GM18505 (cell line): Measurements from ENCODE around the gene WASF3.

Source experiments
- ATAC-seq: cut with Tn5 transposase; IDR thresholded peaks from one replicate; pipeline ENCODE4 v1.9.1; 2021; ENCODE audit not compliant: unreplicated experiment
- POLR2A ChIP-seq: IDR thresholded peaks from 4 replicates; pipeline ENCODE4 v1.6.1; 2011; ENCODE audit warnings: borderline replicate concordance; ENCODE audit not compliant: insufficient read depth, insufficient read length; ENCODE audit errors: extremely low read depth

The WASF3 gene, protein sequence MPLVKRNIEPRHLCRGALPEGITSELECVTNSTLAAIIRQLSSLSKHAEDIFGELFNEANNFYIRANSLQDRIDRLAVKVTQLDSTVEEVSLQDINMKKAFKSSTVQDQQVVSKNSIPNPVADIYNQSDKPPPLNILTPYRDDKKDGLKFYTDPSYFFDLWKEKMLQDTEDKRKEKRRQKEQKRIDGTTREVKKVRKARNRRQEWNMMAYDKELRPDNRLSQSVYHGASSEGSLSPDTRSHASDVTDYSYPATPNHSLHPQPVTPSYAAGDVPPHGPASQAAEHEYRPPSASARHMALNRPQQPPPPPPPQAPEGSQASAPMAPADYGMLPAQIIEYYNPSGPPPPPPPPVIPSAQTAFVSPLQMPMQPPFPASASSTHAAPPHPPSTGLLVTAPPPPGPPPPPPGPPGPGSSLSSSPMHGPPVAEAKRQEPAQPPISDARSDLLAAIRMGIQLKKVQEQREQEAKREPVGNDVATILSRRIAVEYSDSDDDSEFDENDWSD

DNA sequence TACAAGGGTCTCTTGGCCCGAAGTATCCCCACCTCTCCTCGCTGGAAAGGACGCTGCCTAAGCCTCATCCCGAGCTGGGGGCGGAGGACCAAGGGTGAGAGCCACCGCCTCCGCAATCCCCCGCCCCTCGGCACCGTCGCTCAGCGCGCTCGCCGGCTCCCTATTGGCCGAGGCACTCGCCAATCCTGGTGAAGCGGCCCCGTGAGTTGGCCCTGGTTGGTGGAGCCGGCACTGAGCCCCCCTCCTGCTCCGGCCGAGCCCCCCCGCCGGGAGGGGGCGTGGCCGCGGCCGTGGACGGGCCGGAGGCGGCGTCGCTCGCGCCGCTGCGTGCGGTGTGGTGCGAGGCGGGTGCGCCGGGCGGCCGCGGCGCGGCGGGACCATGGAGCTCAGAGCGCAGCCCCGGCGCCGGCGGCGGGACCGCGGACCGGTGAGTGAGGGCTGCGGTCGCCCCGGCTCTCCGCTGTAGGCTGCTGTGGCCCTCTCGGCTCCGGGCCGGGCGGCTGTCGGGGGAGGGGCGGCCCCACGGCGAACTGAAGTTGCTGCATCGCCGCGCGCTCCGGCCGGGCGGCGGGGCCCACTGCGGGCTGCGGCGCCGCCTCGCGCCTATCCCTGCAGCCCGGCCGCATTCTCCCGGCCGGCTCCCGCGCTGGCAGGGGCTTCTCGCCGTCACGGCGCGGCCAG, at the start of gene WASF3:
Gene WASF3, plus strand, starts transcription at position 291 of the 681 bp plus-strand sequence. CDS start 84,588 bp downstream, outside the sequence.
- ATAC-seq, result peak; percentile 91
- no peak for TF ChIP-seq POLR2A

- TF ChIP-seq POLR2A, result no peak
- ATAC-seq, result no peak
These were observed 48.6 kb upstream of the WASF3 start for GRCh38 chr13:26508885-26509284.

DNA sequence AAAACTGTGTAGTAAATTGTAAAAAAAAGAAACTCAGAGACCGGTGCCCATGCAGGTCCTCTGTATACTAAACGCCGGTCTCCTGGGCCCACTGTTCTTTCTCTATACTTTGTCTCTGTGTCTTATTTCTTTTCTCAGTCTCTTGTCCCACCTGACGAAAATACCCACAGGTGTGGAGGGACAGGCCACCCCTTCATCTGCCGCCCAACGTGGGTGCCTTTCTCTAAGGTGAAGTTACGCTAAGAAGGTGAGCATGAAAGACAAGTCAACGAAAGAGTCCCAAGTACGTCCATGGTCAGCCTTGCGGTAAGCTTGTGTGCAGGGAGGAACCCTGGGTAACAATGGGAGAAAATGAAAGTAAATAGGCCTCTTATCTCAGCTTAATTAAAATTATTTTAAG, 48.0 kb upstream of the WASF3 start:
- ATAC-seq, result no peak
- TF ChIP-seq POLR2A, result no peak

DNA sequence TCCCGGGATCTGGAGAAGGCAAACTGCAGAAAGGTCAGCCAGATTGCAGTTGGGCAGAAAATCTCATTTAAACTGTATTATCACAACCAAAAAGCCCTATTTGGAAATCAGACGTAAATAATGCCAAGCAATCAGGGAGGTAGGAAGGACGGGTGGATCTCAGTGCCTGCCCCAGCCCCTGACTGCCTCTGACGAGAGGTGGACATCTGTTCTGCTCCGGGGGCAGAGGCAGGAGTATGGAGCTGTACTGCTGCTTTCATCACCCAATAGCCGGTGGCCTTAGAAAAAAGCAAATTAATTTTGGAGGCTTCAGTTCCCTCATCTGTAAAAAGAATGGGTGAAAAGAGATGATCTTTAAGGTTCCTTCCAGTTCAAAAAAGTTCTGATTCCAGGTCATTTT, 43.6 kb upstream of the WASF3 start:
- no peak for TF ChIP-seq POLR2A
- no peak for ATAC-seq

DNA sequence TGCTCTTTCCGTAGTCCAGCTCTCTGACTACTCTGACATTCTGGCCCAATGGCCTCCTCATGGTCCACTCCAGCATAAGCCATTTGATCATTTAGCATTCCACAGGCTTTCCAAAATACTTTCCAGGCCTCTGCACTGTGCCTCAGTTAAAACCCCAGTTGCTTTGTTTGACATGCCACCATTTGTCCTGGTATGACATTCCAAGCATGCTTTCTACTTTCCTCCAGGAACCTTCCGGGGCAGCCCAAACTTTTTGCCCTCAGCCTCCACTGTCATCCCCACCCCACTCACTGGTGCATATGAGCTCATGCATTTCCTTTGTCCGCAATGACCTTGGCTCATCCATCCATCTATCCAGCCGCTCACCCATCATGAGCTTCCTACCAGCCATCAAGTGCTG, 41.8 kb upstream of the WASF3 start:
- ATAC-seq, result no peak
- TF ChIP-seq POLR2A, result no peak

DNA sequence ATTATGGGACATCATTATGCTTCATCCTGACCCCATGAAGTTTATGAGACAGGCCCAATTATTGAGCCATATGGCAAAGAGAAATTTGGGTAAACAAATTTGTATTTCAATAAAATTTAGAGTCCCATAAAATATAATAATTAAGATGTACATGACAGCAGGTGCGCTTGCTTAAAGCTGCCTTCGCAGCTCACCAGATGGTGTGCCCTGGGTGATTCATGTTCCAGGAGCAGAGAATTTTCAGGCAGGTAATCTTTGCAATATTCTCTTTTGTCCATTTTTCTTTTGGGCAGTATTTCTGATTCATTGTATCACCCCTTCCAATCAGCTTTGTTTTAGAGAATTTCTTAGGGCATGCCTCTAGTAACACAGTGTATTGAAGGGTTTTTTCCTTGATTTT, 39.5 kb upstream of the WASF3 start:
- ATAC-seq, result no peak
- no peak for TF ChIP-seq POLR2A

DNA sequence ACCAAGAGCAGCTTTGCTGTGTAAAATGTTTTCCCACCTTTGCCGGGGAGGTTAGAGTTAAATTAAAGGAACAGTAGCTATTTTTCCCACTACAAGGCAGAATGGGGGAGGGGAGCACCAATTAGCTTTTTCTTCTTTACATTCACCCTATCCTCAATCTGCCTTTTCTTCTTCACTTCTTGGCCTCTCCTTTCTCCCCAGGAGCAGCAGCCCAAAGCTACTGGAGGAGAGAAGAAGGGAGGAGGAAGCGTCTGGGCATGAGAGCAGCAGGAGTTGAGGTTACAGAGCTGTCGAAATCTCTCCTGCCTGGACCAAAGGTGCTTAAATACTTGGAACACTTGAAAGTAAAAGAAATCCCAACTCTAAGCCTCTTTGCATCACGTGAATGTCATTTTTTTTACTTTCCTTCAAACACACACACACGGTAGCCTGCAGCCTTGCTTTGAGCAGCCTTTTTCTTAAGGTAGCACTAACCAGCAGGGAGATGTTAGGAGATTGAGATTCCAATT, 39.0 kb upstream of the WASF3 start:
- no peak for TF ChIP-seq POLR2A
- ATAC-seq, result no peak

- no peak for TF ChIP-seq POLR2A
- ATAC-seq, result no peak
These were observed 34.9 kb upstream of the WASF3 start for GRCh38 chr13:26522571-26522970.

GRCh38 chr13:26523007-26523406, 34.5 kb upstream of the WASF3 start:
- ATAC-seq, result no peak
- no peak for TF ChIP-seq POLR2A

DNA sequence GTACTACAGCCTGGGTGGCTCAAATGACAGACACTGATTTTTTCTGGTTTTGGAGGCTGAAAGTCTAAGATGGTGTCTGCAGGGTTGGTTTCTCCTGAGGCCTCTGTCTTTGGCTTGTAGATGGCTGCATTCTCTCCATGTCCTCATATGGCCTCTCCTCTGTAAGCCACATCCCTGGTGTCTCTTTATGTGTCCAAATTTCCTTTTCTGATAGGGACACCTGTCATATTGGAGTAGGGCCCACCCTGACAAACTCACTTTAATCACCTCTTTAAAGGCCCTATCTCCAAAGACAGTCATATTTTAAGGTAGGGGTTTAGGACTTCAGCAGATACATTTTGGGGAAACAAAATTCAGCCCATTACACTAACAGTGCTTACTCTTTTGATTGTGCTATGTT, 32.0 kb upstream of the WASF3 start:
- ATAC-seq, result no peak
- TF ChIP-seq POLR2A, result no peak

GRCh38 chr13:26526702-26527216, 30.7 kb upstream of the WASF3 start:
- TF ChIP-seq POLR2A, result no peak
- ATAC-seq, result no peak

DNA sequence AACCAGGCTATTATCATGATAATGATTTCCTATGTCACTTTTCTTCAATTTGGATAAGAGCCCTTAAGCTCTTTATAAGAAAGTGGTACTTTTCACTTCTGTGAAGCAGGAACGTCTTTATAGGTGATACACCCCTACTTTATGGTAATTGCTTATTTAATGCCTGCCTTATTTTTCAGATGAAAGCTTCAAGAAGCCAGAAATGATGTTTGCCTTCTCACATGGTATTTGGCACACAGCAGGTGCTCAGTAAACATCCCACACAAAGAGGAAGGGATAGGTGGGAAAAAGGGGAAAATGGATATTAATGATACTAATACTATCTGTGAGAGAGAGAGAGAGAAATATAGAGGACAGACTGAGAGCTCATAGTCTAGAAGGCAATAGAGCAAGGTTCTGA, 29.0 kb upstream of the WASF3 start:
- TF ChIP-seq POLR2A, result no peak
- no peak for ATAC-seq

DNA sequence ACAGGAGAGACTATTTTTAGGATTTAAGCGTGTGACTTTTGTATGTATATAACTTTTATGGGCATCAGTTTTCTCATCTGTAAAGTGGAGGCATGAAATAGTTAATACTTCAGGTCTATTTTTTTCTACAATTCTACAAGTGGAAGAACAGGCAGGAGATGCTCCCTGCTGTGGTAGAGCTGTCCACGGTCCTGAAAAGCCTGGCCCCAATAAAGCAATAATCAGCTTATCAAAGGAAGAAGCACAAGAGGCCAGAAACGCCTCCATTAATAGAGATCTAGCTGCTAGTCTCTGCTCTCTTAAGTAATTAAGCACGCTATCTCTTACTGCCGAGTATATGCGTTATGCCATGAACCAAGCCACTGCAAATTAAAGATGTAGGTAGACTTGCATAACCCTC, 28.0 kb upstream of the WASF3 start:
- TF ChIP-seq POLR2A, result no peak
- no peak for ATAC-seq
